Astrocyte of the cerebellum (primary cell): ENCODE results near the gene NCOR1.
A peak's percentile ranks its signal among the peaks of the same experiment; 100 is the strongest.
"Not testable (repeated sequence)": the region's sequence is repeated elsewhere in the genome, so short reads cannot be mapped to it uniquely, and the experiment has no call there.

Experiments used
- DNase-seq: peaks from one replicate; pipeline ENCODE4 v3.0.0-alpha.2; 2011; ENCODE audit warnings: low read depth
- H3K4me3 ChIP-seq: 2 replicates; pipeline ENCODE4 v1.5.1; 2011; ENCODE audit warnings: mild to moderate bottlenecking, low read depth, low read length, moderate library complexity
- CTCF ChIP-seq: IDR thresholded peaks from 2 replicates; pipeline ENCODE4 v1.5.1; 2012; ENCODE audit warnings: low read length, low read depth, moderate library complexity, mild to moderate bottlenecking; ENCODE audit errors: missing control alignments
- in situ Hi-C: cut with HindIII; loops from 2 replicates; pipeline ENCODE4 v1.10.0; 2017; ENCODE audit warnings: low sequenced_read_pairs

Gene NCOR1

GRCh38 chr17:16215965-16216316 is 607 bp upstream of the NCOR1 start:
- in situ Hi-C loops = no loop called here
- no peak for DNase-seq
- no peak for TF ChIP-seq CTCF
- peak overlapping the region; percentile 80 for H3K4me3 ChIP-seq

GRCh38 chr17:16215002-16215272 is 397 bp downstream of the NCOR1 start:
- peak overlapping the region; percentile 80 for H3K4me3 ChIP-seq
- in situ Hi-C loops = no loop called here
- no peak for DNase-seq
- no peak for TF ChIP-seq CTCF

- in situ Hi-C loops = no loop called here
- TF ChIP-seq CTCF = no peak
- DNase-seq = no peak
- H3K4me3 ChIP-seq = peak overlapping the region; percentile 80
Measured at GRCh38 chr17:16214190-16215001, 938 bp downstream of the NCOR1 start.

GRCh38 chr17:16212793-16213192 is 2.5 kb downstream of the NCOR1 start:
- in situ Hi-C loops = no loop called here
- no peak for TF ChIP-seq CTCF
- DNase-seq = no peak
- H3K4me3 ChIP-seq = no peak overlapping the region

GRCh38 chr17:16211590-16211989 is 3.7 kb downstream of the NCOR1 start:
- in situ Hi-C loops = no loop called here
- H3K4me3 ChIP-seq = no peak overlapping the region
- TF ChIP-seq CTCF = no peak
- no peak for DNase-seq

GRCh38 chr17:16204763-16205162 is 10.6 kb downstream of the NCOR1 start:
- H3K4me3 ChIP-seq, DNase-seq, in situ Hi-C loops: not testable (repeated sequence)

GRCh38 chr17:16202554-16203500 is 12.5 kb downstream of the NCOR1 start:
- in situ Hi-C loops, DNase-seq, H3K4me3 ChIP-seq: not testable (repeated sequence)

- DNase-seq, in situ Hi-C loops, H3K4me3 ChIP-seq: not testable (repeated sequence)
Measured at GRCh38 chr17:16201693-16202131, 13.6 kb downstream of the NCOR1 start.
